SK-N-SH treated with all-trans-retinoic acid at 6 μM for 48 hours (cell line): Measurements from ENCODE around the gene DYSF.

Experiments used
- POU6F1 ChIP-seq: fragments of 250-450 bp; sonication (Bioruptor Pico); IDR thresholded peaks from 2 replicates; pipeline ENCODE4 v1.8.0; 2021; ENCODE audit warnings: low read depth, mild to moderate bottlenecking, moderate library complexity, borderline replicate concordance
- ZFP3 ChIP-seq: fragments of 250-450 bp; sonication (Bioruptor Pico); IDR thresholded peaks from 2 replicates; pipeline ENCODE4 v1.5.0; 2020; ENCODE audit warnings: mild to moderate bottlenecking, moderate library complexity
- ZFP30 ChIP-seq: fragments of 450-650 bp; formaldehyde crosslinking; IDR thresholded peaks from 2 replicates; pipeline ENCODE4 v1.5.0; 2022; ENCODE audit warnings: mild to moderate bottlenecking, moderate library complexity
- ZNF565 ChIP-seq: fragments of 450-650 bp; formaldehyde crosslinking; conservative IDR thresholded peaks from 2 replicates; pipeline ENCODE4 v1.5.0; 2020; ENCODE audit warnings: low read depth, mild to moderate bottlenecking, moderate library complexity

GRCh38 chr2:71670430-71670795 lies 217.1 kb downstream of the DYSF start:
- no peak for TF ChIP-seq ZFP3
- TF ChIP-seq ZNF565 (CRISPR knock-in tag), result no peak
- no peak for TF ChIP-seq POU6F1 (CRISPR knock-in tag)
- TF ChIP-seq ZFP30 (CRISPR knock-in tag), result no peak
